Hepatocyte (in vitro differentiated cells): Measurements from ENCODE around the gene ACTG1. TPM values are rescaled to one million over a fixed set of nuclear protein-coding genes. Genes with fewer than 3 reads are reported as not detected.
A peak's percentile ranks its signal among the peaks of the same experiment; 100 is the strongest.

Experiments used
- DNase-seq: peaks from one replicate; pipeline ENCODE4 v3.0.0-alpha.2; 2016; ENCODE audit warnings: low spot score
- H2AFZ ChIP-seq: fragments of 200-600 bp; sonication (generic); 2 replicates; pipeline ENCODE4 v1.6.0; 2016; ENCODE audit warnings: antibody characterized with exemption, mild to moderate bottlenecking
- H3K27ac ChIP-seq: fragments of 200-600 bp; sonication (generic); 2 replicates; pipeline ENCODE4 v1.5.1; 2016; ENCODE audit warnings: mild to moderate bottlenecking
- H3K27me3 ChIP-seq: fragments of 200-600 bp; sonication (generic); 2 replicates; pipeline ENCODE4 v1.6.1; 2016
- H3K36me3 ChIP-seq: fragments of 200-600 bp; sonication (generic); replicated peaks from 2 replicates; pipeline ENCODE4 v1.5.1; 2016; ENCODE audit warnings: low read depth; ENCODE audit not compliant: insufficient read depth
- H3K4me1 ChIP-seq: fragments of 200-600 bp; sonication (generic); 2 replicates; pipeline ENCODE4 v1.5.1; 2016; ENCODE audit warnings: mild to moderate bottlenecking, moderate library complexity; ENCODE audit not compliant: insufficient read depth
- H3K4me2 ChIP-seq: fragments of 200-600 bp; sonication (generic); 2 replicates; pipeline ENCODE4 v1.6.0; 2016
- H3K4me3 ChIP-seq: fragments of 200-600 bp; sonication (generic); 2 replicates; pipeline ENCODE4 v1.5.1; 2016; ENCODE audit warnings: mild to moderate bottlenecking
- H3K79me2 ChIP-seq: fragments of 200-600 bp; sonication (generic); 2 replicates; pipeline ENCODE4 v1.6.0; 2017; ENCODE audit warnings: mild to moderate bottlenecking
- H3K9me2 ChIP-seq: fragments of 200-600 bp; sonication (generic); replicated peaks from 2 replicates; pipeline ENCODE4 v1.6.0; 2017; ENCODE audit warnings: mild to moderate bottlenecking; ENCODE audit not compliant: insufficient read depth
- H3K9me3 ChIP-seq: fragments of 200-600 bp; sonication (generic); 2 replicates; pipeline ENCODE4 v1.5.1; 2016; ENCODE audit warnings: low read depth, mild to moderate bottlenecking
- H4K20me1 ChIP-seq: fragments of 200-600 bp; sonication (generic); 2 replicates; pipeline ENCODE4 v1.6.0; 2016; ENCODE audit warnings: mild to moderate bottlenecking; ENCODE audit not compliant: insufficient read depth, poor library complexity, severe bottlenecking
- EZH2 ChIP-seq: fragments of 200-600 bp; sonication (generic); IDR thresholded peaks from 2 replicates; pipeline ENCODE4 v1.6.1; 2016; ENCODE audit warnings: antibody characterized with exemption, mild to moderate bottlenecking, borderline replicate concordance
- EZH2phosphoT487 ChIP-seq: fragments of 200-600 bp; sonication (generic); IDR thresholded peaks from one replicate; pipeline ENCODE4 v1.6.1; 2018; ENCODE audit warnings: antibody characterized with exemption, mild to moderate bottlenecking, low read depth, moderate library complexity; ENCODE audit not compliant: unreplicated experiment, severe bottlenecking
- WGBS: methylation state at CpG from one replicate; pipeline ENCODE4 v1.1.6; 2016; ENCODE audit warnings: low lambda C conversion rate; ENCODE audit errors: missing lambda C conversion rate; 5-methylcytosine and 5-hydroxymethylcytosine counted together
- polyA plus RNA-seq: library from polyadenylated mRNA; unstranded; fragments of >200 nt; fragmentation: Nextera tagmentation; extraction: Ambion mirVana; gene quantifications from 2 replicates; pipeline ENCODE4 v1.2.1, GENCODE V29; 2016
- total RNA-seq: library from RNA; depleted of rRNA; stranded (reverse); fragments of >200 nt; gene quantifications from 2 replicates; pipeline ENCODE4 v1.2.3, GENCODE V29; 2014
- TF ChIP-seq, protein P1 (sequence below): fragments of 200-600 bp; sonication (generic); IDR thresholded peaks from 2 replicates; pipeline ENCODE4 v1.5.1; 2016; ENCODE audit warnings: antibody characterized with exemption, mild to moderate bottlenecking; ENCODE audit not compliant: poor library complexity

Gene ACTG1
- total and polyA plus RNA-seq, 2 experiments from 2014 or later: 2,832 to 3,298 TPM

DNA sequence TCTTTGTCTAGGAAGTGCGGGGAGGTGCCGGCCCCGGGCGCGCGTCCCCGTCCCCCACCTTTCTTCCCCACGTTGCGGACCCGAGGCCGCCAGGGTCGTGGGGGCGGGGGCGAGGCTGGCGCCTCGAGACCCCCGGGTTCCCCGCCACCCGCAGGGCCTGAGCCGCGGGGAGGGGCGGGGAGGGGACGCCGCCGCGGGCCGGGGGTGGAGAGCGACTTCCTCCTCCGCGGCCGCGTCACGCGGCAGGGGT is 1.8 kb upstream of the ACTG1 start:
- peak overlapping the region; percentile 83 for H3K4me3 ChIP-seq
- WGBS: 0% methylated on average over 1 of the region's 34 CpGs
- peaks cover 9% of the 10 kb centered on the region for H3K36me3 ChIP-seq
- peak overlapping the region; percentile 31 for H2AFZ ChIP-seq
- peaks cover 47% of the 10 kb centered on the region for H4K20me1 ChIP-seq
- no peak for DNase-seq
- peak overlapping the region; percentile 100 for H3K4me2 ChIP-seq
- no peaks in the 10 kb centered on the region for H3K9me3 ChIP-seq
- TF ChIP-seq, protein P1, sequence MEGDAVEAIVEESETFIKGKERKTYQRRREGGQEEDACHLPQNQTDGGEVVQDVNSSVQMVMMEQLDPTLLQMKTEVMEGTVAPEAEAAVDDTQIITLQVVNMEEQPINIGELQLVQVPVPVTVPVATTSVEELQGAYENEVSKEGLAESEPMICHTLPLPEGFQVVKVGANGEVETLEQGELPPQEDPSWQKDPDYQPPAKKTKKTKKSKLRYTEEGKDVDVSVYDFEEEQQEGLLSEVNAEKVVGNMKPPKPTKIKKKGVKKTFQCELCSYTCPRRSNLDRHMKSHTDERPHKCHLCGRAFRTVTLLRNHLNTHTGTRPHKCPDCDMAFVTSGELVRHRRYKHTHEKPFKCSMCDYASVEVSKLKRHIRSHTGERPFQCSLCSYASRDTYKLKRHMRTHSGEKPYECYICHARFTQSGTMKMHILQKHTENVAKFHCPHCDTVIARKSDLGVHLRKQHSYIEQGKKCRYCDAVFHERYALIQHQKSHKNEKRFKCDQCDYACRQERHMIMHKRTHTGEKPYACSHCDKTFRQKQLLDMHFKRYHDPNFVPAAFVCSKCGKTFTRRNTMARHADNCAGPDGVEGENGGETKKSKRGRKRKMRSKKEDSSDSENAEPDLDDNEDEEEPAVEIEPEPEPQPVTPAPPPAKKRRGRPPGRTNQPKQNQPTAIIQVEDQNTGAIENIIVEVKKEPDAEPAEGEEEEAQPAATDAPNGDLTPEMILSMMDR: no peak
- no peak for TF ChIP-seq EZH2
- H3K27ac ChIP-seq: peak overlapping the region; percentile 100
- H3K4me1 ChIP-seq: peaks cover 41% of the 10 kb centered on the region
- no peaks in the 10 kb centered on the region for H3K9me2 ChIP-seq
- H3K79me2 ChIP-seq: peaks cover 69% of the 10 kb centered on the region
- peaks cover 4% of the 10 kb centered on the region for H3K27me3 ChIP-seq

DNA sequence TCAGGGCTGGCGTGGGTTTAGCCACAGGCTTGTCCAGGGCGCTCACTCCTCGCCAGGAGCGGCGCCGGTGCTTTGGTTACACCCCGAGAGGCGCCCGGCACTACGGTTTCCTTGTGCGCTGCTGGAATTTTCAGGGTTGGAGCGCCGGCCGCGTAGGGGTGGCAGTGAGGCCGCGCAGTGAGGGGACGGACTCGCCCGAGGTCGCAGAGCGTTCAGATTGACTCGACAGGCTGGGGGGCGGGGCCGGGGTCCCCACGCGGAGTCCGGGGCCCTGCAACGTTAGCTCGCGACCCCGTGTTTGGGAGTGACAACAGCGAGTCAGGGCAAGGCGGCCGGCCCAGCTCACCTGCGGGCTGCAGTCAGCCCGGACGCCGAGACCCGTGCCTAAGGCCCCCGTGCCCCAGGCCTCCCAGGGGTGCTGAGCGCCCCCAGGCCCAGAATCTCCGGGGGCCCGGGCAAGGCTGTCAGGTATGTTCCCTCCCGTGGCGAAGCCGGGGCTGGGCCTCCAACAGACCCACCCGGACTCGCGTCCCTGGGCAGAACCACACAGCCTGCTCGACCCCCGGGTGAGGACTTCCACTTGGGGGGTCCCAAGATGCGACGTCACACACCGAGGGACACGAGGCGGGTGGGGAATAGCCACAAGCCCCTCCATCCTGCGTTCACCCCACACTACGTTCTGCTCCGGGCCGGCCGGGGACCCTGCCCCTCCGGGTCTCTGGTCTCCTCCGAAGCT is 1.3 kb upstream of the ACTG1 start:
- Histone ChIP-seq H3K27ac (peak overlapping the region; percentile 100), H2AFZ (peak overlapping the region; percentile 31), H3K9me3 (no peaks in the 10 kb centered on the region), H3K4me1 (peaks cover 39% of the 10 kb centered on the region), H4K20me1 (peaks cover 52% of the 10 kb centered on the region), H3K4me2 (peak overlapping the region; percentile 100), H3K36me3 (peaks cover 9% of the 10 kb centered on the region), H3K79me2 (peaks cover 74% of the 10 kb centered on the region), H3K4me3 (peak overlapping the region; percentile 83), H3K9me2 (no peaks in the 10 kb centered on the region), H3K27me3 (peaks cover under 1% of the 10 kb centered on the region)
- WGBS: 1% methylated on average over 49 of the region's 64 CpGs
- DNase-seq: peak; percentile 90
- no peak for TF ChIP-seq EZH2
- TF ChIP-seq, protein P1: no peak
- TF ChIP-seq EZH2phosphoT487: no peak

DNA sequence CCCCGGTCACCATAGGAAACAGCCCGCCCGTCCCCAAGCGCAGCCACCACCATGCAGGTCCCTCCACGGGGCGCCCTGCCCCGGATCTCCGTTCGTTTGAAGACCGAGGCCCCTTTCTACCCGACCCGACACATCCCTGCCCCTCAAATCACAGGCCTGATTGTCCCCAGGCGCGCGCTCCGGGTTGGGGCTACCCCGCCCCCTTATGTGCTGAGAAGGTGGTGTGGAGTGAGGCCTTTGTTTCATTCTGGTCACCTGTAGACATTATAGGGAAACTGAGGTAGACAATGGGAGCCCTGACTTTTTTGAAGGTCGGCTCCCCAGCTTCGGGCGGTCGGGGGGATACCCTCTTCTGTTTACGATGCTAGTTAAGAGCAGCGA is 763 bp upstream of the ACTG1 start:
- WGBS: 2% methylated on average over 20 of the region's 23 CpGs
- Histone ChIP-seq H3K4me2 (peak overlapping the region; percentile 100), H3K9me2 (no peaks in the 10 kb centered on the region), H3K4me3 (peak overlapping the region; percentile 83), H3K9me3 (no peaks in the 10 kb centered on the region), H3K4me1 (peaks cover 36% of the 10 kb centered on the region), H4K20me1 (peaks cover 55% of the 10 kb centered on the region), H3K79me2 (peaks cover 79% of the 10 kb centered on the region), H2AFZ (peak overlapping the region; percentile 31), H3K27me3 (no peaks in the 10 kb centered on the region), H3K36me3 (peaks cover 9% of the 10 kb centered on the region), H3K27ac (peak overlapping the region; percentile 100)
- TF ChIP-seq EZH2: no peak
- TF ChIP-seq, protein P1: no peak
- TF ChIP-seq EZH2phosphoT487: no peak
- peak; percentile 82 for DNase-seq
